GM19099 (cell line): ENCODE data around the gene SUPT7L.

Experiments used
- POLR2A ChIP-seq: IDR thresholded peaks from 3 replicates; pipeline ENCODE4 v1.6.1; 2011; ENCODE audit warnings: low read depth; ENCODE audit not compliant: insufficient read length; ENCODE audit errors: extremely low read depth

SUPT7L gene

GRCh38 chr2:27627963-27628766 is 35.2 kb downstream of the SUPT7L start:
- TF ChIP-seq POLR2A = no peak

DNA sequence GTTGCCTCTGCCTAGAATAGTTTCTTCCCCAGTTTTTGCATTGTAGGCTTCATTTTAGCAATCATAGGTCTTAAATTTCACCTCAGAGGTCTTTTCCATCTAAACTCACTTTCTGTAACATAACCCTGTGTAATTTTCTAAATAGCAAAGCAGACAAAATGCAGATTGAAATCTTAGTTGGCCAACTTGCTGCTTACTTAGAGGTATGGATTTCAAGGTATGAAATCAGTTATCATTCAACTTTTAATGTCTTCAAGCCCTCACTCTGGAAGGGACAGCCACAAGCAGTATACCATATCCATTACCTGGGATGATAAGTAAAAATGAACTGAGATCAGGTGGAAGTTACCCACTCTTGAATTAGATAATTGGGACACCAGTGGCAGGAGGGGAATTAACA is 38.5 kb downstream of the SUPT7L start:
- TF ChIP-seq POLR2A = no peak

DNA sequence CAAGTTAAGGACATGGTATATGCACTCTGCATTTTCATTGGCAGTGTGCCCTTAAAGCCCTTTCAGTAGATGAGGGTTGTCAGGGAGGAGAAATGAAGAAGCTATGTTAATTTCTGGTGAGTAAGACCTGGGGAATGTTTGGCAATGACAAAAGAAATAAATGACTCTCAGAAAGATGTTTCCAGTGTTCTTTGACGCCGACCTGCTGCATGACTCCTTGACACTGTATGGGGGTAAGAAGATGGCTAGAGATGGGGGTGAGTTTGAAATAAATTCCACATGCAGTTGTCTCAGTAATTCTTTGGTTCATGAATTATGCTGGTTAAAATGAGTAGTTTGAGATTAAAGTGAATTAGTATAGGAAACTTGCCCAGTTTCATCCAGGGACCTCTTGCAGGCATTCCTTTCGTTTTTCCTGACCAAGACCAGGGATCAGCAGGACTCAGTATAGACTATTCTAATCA is 40.5 kb downstream of the SUPT7L start:
- TF ChIP-seq POLR2A = no peak

- no peak for TF ChIP-seq POLR2A
These were observed 41.9 kb downstream of the SUPT7L start for GRCh38 chr2:27621524-27621923.

GRCh38 chr2:27615316-27615715 is 48.1 kb downstream of the SUPT7L start:
- no peak for TF ChIP-seq POLR2A

DNA sequence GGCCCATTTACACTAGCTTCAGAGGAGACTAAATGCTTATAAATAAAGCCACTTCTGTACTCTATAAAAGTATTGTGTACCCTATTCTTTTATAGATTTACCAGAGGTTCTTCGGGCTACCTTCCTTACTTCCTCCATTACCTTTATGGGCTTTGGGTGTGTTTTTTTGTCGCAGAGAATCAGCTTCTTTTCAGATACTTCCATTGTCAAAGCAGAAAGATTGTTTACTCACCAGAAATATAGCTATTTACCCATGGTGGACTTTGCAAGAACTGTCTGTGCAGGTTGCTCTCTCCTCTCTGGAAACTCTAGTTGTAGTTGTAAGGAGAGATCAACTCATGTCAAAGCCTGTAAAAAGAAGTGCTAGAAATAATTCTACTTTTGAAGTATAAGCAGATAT is 49.4 kb downstream of the SUPT7L start:
- TF ChIP-seq POLR2A = no peak

GRCh38 chr2:27606611-27607010 is 56.8 kb downstream of the SUPT7L start:
- no peak for TF ChIP-seq POLR2A
